GM18502 (cell line): ENCODE results near the gene RSPH6A.
A peak's percentile ranks its signal among the peaks of the same experiment; 100 is the strongest.
"Not testable (repeated sequence)": the region's sequence is repeated elsewhere in the genome, so short reads cannot be mapped to it uniquely, and the experiment has no call there.

Experiments used
- ATAC-seq: cut with Tn5 transposase; IDR thresholded peaks from one replicate; pipeline ENCODE4 v1.9.1; 2021; ENCODE audit warnings: mild to moderate bottlenecking; ENCODE audit not compliant: unreplicated experiment, poor library complexity

Gene RSPH6A

DNA sequence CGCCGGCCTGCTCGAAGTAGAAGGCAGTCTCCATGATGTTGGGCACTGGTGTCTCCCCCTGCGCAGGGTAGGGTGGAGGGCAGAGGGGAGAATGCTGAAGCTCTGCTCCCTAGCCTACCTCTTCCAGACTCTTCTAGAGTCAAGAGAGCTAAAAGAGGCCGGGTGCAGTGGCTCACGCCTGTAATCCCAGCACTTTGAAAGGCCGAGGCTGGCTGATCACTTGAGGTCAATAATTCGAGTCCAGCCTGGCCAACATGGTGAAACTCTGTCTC is 10.2 kb downstream of the RSPH6A start:
- ATAC-seq: no peak

DNA sequence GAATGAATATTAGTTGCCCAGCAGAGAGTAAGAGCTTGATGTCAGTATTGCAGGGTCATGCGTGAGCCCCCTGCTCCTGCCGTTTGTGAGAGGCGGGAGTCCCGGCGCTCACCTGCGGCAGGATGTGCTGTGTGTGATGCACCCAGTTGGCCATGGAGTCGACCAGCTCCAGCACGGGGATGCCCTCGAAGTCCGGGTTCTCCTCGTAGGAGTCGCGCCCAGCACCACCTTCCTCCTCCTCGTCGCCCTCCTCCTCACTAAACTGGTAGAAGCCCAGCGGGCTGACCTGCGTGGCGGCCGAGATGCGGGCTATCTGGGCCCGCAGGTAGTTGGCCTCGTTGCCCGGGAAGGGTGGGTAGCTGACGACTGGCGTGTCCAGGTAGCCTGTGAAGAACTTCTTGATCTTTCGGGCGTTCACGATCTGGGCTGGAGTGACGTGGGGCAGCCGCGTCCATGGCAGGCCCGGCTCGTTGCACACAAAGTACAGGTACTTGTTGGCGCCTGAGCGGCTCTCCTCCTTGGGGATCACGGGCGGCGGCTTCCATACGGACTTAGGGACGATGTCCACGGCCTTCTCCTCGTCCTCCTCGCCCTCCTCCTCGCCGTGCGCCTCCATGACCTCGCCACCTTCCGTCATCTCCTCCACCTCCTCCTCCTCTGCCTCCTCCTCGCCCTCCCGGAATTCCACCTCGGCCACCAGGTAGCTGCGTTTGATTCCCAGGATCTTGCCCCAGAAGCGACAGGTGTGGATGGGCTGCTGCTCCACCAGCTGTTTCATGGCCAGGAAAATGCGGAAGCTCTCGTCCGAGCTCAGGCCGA is 10.8 kb downstream of the RSPH6A start:
- no peak for ATAC-seq

DNA sequence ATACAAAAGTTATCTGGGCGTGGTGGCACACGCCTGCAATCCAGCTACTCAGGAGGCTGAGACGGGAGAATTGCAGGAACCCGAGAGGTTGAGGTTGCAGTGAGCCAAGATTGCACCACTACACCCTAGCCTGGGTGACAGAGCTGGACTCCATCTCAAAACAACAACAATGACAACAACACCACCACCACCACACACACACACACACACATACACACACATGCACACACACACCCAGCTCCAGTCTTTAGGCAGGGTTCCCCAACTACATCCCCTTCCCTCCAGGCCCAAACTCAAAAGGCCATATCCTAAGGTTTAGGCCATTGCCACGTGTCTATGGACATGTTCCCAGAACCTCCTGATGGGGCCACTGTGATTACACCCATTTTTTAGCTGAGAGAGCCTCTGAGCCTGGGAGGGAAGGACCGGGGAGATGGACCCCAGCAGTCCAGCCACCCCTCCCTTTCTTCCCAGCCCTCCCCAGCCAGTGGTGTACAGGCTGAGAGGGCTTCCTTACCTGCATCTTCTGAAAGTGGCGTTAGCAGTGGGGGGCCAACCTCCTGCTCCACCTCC is 13.4 kb downstream of the RSPH6A start:
- ATAC-seq: no peak

DNA sequence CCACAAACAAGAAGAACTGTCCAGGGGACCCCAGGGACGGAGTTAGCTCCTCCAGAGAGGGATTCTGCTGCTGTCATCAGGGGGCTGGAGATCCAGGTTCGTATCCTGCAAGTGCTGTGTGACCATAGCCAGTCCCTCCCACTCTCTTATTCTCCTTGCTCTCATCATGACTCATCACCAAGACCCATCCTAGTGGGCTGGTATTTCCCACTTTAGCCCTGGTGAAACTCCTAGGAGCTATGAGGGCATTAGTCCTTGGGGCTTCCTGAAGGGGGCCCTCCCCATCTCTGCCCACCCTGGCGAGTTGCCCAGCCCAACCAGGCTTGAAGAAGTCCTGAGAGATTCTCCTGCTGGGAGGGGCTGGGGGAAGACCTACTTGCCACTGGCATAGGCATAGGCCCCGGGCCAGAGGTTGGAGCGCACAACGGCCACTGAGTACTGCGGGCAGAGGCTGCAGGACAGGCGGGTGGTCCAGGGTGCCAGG is 15.0 kb downstream of the RSPH6A start:
- no peak for ATAC-seq

DNA sequence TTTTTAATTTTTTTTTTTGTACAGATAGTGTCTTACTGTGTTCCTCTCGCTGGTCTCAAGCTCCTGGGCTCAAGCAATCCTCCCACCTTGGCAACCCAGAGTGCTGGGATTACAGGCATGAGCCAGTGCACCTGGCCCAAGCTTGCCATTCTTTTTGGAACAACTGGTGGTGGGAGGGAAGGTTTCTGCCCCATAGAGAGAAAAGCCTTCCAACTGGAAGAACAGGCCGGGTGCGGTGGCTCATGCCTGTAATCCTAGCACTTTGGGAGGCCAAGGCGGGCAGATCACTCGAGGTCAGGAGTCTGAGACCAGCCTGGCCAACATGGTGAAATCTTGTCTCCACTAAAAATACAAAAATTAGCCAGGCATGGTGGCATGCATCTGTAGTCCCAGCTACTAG is 15.6 kb downstream of the RSPH6A start:
- not testable (repeated sequence) for ATAC-seq

DNA sequence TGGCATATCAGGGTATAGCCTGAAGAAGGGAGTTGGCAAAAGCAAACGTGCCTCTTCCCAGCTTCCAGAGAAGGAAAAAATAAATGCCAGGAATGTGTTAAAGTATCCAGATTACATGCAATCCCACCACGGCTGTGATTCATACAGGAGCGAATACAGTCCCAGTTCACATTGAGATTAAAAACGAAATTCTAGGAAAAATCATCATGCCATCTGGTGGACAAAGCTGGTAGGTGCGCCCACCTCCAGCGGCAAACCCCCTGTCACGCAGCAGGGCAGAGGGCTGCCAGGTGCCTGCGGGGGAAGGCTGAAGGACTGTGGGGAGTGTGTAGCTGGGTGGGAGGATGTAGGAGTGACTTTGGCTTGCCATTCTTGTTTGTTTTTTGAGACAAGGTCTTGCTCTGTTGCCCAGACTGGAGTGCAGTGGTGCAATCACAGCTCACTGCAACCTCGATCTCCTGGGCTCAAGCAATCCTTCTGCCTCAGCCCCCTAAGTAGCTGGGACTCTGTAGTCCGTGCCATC is 16.1 kb downstream of the RSPH6A start:
- no peak for ATAC-seq

DNA sequence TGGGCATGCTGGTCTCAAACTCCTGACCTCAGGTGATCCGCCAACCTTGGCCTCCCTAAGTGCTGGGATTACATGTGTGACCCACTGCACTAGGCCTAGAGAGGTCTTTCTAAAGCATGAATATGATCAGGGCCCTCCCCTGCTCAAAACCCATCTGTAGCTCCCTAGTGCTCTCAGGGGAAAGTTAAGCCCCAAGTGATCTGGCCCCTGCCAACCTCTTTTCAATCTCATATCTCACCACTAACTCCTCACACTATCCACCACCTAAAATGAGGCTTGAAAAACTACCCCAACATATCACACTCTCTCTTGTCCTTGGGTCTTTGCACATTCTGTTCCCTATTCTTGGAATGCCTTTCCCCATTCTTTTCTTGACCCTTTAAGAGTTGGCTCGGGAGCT is 20.5 kb downstream of the RSPH6A start:
- no peak for ATAC-seq

DNA sequence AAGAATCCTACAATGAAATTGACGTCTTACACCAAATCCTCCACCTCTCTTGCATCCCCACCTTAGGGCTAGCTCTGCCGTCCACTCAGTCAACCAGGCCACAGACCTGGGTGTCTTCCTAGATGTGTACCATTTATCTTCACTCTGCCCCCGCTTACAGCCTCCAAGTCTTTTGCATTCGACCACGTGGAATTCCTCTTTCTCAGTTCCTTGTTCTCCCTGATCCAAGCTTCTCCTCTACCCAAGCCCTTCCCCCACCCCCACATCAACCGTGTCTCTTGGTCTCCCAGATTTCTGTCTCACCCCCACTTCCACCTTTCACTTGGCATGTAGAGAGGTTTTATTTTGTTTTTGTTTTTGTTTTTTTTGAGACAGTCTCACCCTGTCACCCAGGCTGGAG is 21.2 kb downstream of the RSPH6A start:
- ATAC-seq: no peak

DNA sequence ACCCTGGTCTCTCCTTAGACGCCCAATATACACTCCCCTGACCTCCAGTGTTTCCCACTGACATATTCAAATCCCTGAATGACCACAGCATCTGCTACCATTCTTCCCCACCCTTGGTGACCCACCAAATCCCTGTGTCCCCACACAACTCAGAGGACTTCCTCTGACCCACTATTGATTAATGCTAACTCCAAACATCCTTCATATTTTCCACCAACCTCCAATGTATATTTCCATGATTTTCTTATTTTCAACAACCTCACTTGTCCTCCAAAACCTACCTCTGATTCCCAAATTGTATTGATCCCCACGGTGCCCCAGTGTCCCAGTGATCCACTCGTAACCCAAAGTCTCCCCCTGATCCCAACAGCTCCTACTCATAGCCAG is 21.9 kb downstream of the RSPH6A start:
- peak; percentile 7 for ATAC-seq

DNA sequence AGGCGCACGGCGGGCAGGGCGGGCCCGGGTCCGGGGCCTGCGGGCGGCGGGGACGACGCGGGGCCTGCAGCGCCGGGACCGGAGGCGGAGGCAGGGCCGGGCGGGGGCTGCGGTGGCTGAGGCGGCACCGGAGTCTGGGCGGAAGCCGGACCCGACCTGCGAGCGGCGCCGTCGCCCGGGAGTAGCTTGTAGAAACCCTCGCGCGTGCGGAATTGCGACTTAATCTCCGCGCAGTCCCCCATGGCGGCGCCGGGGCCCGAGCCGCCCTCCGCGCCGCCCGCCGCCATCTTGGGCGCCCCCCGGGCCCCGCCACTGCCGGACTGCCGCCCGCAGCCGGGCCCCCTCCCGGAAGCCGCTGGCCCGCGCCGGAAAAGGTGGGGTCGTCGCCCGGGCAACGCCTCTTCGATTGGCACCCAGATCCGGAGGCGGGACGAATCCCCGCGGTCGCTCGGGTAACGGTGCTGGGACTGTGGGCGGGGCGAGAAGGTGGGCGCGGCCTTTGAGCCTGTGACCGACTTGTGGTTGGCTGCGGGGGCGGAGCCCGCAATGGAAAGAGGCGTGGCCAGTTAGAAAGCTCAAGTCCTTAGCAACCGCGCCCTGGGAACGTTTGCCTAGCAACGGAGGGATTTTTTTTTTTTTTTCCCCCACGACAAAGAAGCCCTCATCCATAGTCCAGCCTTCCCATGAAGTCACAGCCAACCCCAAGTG is 22.5 kb downstream of the RSPH6A start, which contains the start of gene DMWD:
Gene DMWD, minus strand, starts transcription at position 376 of the 708 bp plus-strand sequence. Its CDS starts 89 bp downstream, at position 287.
- peak; percentile 91 for ATAC-seq

DNA sequence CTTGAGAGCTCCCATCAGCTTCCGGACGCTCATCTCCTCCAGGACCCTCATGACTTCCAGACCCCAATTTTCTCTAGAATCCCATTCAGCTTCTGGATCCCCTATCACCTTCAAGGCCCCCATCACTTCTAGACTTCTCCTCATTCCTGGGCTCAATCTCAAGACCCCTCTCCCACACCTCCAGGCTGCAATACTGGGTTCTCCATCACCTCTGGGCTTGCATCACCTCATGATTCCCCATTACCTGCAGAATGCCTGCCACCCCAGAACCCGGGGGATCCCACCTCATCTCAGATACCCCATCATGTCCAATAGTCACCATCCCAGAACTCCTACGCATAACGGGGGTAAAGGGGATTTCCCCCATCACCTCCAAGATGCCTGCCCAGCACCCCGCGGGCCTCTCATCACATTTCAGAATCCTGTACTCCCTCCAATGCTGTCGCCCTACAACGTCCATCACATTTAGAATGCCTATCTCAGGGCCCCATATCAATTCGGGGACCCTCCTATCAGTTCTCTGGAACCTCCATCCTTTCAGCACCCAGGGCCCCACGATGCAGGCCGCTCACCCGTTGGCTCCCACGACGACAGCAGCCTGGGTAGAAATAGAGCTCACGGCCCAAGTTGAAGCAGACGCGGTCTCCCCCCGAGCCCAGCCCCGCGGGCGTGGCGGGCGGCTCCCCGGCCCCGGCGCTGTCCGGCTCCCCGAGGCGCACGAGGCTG is 23.2 kb downstream of the RSPH6A start:
- ATAC-seq: no peak

DNA sequence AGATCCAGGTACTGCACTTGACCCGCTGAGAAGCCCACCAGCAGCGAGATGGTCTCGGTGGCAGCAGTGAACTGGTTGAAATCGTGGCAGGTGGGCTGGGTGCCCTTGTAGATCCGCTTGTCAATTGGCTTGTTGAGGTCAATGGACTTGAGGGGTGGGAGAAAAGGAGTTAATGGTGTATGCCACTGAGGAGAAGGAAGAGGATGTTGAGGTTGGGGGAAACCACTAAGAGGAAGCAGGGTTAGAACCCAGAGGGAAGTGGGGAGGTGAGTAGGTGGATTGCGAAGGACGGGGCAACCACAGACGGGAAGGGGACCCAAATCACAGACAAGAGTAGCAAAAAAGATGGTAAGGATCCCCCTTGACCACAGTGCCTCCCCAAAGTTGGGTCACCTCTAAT is 24.2 kb downstream of the RSPH6A start:
- no peak for ATAC-seq

DNA sequence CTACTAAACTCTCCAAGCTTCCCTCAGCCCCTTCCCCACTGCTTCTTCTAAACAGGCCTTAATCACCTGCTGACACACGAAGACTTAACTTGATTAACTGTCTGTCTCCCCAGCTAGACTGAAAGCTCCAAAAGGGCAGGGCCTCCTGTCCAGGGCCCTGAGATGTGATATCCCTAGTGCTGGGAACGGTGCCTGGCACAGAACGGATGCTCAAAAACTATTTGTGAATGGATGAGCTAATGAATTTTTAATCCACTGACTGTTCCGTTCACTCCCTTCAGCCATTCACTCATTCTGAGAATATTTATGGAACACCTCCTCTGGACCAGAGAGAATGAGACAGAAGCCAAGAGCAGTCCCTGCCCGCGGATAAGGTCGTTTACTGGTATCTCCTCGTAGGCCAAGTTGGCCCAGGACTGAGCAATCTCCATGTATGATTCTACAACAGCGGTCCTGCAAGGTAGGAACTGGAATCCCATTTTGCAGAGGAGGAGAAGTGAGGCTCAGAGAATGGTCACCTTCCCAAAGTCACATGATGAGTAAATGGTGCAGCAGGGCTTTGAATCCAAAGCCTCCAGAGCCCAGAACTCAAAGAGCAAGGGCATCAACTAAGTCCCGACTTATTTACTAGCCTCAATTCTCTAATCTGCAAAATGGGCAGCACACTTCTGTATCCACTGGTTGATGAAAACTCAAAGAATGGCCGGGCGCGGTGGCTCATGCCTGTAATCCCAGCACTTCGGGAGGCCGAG is 25.9 kb downstream of the RSPH6A start:
- no peak for ATAC-seq

DNA sequence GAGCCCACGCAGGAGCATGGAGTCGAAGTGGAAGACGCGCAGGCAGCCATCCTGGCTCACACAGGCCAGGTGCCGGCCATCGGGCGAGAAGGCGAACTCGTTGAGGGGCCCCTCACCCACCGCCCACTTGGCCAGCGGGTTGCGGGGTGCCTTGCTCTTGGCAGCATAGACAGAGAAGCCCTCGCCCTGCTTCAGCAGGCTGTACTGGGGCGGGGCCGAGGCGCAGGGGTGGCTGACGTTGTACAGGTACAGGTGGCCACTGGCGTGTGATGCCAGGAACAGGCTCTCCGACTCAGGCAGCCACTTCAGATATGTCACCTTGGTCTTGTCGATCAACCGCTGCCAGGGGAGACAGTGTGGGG is 28.6 kb downstream of the RSPH6A start:
- no peak for ATAC-seq

DNA sequence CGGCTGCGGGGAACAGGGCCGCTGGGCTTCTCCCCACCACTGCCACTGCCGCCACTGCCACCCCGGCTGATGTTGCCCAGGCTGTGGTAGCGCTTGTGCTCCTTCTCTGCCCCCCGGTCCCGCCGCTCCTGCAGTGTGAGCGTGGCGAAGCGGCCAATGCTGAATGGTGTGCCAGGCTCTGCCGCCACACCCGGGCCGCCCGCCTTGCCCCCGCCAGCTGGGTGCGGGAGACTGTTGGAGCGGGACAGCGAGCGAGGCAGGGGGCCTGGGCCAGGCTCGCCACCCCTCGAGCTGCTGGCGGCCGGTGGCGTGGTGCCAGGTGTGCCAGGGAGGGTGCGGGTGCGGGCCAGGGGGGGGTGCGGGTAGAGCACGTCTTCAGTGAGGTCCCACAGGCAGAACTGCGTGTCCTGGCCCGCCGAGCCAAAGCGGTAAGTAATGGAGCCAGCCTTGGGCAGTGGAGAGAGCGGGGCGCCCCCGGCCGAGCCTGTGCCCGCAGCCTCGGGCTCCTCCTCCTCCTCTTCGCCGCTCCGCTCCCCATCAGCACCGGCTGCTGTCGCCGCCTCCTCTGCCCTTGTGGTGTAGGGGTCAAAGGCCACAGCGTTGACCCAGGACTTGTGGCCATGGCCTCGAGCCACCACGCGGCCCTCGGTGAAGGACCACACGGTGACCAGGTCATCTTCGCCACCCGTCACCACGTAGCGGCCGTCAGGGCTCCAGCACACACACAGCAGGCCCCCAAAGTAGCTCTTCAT is 29.2 kb downstream of the RSPH6A start:
- ATAC-seq: no peak

DNA sequence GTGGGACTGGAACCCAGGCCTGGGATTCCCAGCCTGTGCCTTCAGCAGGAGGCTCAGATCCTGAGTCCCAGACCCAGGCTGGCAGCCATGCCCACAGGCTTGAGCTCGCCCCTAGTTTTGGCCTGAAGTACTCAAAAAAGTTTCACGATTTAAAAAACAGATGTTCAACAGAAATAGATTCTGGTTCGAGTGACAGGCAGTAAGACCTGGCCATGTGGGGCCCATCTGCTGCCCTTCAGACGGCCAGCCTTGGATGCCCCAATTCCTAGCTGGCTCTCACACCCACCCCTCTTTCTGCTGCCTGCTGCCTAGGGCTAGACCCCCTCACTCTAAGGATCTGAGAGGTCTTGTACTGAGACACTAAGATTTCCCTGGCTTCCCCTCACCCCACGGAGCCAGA is 30.0 kb downstream of the RSPH6A start:
- no peak for ATAC-seq

DNA sequence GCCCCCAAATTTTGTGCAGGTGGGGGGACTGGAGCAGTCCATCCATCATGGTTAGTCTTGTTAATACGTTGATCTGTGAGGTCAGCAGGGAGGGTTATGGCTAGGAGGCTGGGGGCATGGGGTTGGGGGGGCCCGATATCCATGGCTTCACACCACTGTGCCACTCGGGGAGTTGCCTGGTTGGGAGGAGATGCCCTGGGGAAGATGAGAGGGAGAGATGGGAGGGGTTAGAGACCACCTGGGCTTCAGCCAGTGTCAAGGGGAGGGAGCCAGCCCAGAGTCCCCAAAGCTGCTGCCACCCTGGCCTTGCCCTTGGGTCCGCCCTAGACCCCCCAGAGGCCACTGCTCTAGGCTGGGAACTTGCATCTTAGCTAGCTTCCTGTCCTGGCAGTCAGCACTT is 31.0 kb downstream of the RSPH6A start:
- no peak for ATAC-seq

DNA sequence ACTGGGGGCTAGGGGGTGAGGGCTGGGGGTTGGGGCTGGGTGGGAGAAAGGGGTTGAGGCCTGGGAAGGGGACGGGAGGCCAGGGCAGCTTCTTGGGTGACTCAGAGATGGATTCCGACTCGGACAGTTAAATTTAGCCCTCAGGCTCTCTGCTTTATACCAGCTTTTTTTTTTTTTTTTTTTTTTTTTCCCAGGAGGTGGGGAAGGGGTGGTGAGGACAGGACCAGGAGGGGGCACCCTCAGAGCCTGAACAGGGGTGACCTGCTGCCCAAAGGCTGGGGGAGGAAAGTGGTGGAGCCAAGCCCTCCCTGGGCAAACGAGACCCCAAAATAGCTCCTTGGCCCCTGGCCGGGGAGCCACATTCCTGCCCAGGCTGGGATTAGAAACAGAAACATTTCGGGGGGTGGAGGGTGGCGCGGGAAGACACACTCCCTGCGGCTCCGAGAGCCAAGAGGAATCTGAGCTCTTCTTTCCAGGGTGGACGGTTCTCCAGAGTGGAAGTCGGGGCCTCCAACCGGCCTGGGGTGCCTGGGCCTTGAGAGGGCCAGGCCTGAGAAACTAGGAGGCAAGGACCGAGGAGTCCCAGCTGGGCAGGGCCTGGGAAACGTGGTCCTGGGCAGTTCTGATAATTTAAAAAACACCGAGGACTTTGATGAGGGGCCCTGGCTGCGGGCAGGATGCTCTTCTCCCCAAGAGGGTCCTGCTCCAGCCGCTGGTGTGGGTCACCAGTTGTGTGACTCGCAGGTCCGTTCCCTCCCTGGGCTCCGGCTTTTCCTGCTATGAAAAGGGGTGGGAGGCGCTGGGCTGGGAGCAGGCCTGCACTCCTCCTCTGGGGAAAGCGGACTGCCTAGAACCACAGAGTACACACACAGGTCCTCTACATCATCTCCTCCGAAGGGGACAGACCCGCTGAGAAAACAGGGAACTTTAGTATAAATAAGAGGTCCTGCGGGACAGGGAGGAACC is 32.0 kb downstream of the RSPH6A start:
- ATAC-seq: no peak
